A549 treated with Mapracorat at 1 μM for 4 hours (cell line): Measurements from ENCODE around the gene TPK1. TPM values are rescaled to one million over a fixed set of nuclear protein-coding genes. Genes with fewer than 3 reads are reported as not detected.

Source experiments
- total RNA-seq: library from RNA; stranded (reverse); fragments of 200-300 nt; extraction: Qiagen RNA extraction; gene quantifications from 5 replicates; pipeline ENCODE4 v1.2.3, GENCODE V29; 2022

The TPK1 gene
- total RNA-seq, result 1.9 to 4.1 TPM (median 2.8 TPM) in 5 replicates

GRCh38 chr7:144835652-144836544, at the start of gene TPK1:
Gene TPK1 (minus strand): TSS chr7:144836053. CDS start chr7:144835602, 451 bp downstream.

GRCh38 chr7:144403649-144404061, 432.2 kb downstream of the TPK1 start, which contains the start of gene NOBOX:
Gene NOBOX (minus strand): TSS chr7:144403693.

